Superior temporal gyrus (tissue), 1 donor: ENCODE results near the gene WDR90.
A peak's percentile ranks its signal among the peaks of the same experiment; 100 is the strongest.

Experiments
- DNase-seq: peaks from one replicate; pipeline ENCODE4 v3.0.0-alpha.2; 2016; ENCODE audit errors: extremely low spot score

WDR90 gene

GRCh38 chr16:638836-639235 lies 10.3 kb upstream of the WDR90 start:
- no peak for DNase-seq

DNA sequence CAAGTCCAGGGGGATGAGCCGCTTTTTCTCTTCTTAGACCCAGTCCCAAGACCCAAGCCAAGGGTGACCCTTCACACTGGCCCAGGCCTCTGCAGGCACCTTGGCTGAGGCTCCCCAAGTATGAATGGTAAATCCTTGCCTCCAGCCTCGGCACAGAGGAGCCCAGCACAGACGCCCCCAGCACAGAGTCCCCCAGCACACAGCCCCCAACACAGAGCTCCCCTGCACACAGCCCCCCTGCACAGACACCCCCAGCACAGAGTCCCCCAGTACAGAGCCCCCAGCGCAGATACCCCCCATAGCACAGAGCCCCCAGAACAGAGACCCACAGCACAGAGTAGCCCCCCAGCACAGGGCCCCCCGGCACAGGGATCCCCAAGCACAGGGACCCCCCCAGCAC lies 8.6 kb upstream of the WDR90 start:
- no peak for DNase-seq

DNA sequence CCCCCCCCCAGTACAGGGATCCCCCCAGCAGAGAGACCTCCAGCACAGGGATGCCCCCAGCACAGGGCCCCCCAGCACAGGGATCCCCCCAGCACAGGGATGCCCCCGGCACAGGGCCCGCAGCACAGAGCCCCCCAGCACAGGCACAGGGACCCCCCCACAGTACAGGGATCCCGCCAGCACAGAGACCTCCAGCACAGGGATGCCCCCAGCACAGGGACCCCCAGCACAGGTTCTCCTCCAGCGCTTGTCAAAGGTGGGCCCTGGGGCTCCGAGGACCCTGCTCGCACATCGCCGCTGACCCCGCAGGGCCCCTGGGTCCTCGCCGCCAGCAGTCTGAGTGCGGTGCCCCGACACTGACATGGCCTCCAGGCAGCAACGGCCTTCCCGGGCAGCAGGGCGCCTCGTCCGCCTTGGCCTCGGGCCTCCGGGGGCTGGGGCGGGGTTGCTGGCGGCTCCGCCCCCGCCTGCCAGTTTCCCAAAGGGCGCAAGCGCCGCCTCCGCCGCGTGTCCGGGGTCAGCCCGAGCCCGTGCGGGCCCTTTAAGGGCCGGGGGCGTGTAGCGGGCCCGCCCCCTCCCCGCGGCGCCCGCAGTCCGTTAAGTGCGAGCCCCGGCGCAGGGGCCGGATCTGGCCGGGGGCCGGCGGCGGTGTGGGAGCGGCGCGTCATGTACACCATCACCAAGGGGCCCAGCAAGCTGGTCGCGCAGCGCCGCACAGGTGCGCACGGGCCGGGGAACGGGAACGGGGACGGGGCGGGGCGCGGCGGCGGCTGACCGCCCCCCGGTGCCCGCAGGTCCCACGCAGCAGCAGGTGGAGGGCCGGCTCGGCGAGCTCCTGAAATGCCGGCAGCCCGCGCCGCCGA lies 7.6 kb upstream of the WDR90 start, which contains the start of gene MCRIP2:
TSS of gene MCRIP2 (plus strand) at position 503 of the 863 bp plus-strand sequence. CDS start at position 667, 164 bp downstream.
- peak; percentile 52 for DNase-seq

DNA sequence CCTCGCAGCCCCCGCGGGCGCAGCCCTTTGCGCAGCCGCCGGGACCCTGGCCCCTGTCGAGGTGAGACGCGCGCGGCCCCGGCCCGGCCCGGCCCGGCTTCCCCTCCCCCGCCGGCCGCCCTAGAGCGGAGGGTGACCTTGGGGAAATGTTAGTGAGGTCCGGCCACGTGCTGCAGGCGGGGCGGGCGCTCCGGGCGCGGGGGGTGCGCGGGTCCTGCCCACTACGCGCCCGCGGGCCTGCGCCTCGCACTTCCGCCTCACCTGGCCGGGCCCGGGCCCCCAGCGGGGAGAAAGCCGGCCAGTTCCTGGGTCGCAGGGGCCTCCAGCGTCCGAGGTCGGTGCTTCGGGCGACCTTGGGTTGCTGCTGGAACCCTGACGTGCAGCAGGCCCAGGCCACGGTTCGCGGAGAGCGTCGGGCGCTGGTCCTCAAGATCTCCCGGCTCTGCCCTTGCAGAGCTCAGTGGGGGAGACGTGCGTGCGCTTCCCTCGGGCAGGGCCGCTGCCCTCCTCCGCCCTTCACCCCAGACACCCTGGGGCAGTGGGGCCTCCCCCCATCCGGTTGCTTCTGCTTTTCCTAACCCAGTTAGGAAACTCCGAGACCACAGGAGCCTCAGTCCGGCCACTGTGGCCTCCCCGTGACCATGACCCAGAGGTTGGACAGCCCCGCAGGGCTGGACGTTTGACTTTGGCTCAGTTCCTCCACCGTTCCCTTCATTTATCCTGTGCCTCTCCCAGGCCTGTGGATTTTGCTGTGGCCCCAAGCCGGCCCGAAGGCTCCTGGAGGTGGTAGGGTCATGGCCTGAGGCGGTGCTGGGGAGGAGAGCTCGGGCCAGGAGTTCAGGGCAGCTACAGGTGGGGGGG lies 6.7 kb upstream of the WDR90 start:
- DNase-seq = peak; percentile 10

DNA sequence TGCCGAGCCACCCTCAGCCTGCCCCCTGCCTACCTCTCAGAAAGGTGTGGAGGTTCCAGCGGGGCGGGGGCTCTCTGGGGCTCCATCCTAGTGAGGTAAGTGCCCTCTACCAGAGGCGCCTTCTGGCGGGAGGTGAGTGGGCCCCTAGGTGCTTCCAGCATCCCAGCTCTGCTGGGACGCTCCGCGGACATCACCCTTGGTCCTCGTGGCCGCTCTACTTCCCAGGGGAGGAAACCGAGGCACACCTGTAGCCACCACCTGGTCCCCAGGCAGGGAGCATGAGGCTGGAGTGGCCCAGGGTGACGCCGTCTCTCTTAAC lies 6.2 kb upstream of the WDR90 start:
- no peak for DNase-seq

DNA sequence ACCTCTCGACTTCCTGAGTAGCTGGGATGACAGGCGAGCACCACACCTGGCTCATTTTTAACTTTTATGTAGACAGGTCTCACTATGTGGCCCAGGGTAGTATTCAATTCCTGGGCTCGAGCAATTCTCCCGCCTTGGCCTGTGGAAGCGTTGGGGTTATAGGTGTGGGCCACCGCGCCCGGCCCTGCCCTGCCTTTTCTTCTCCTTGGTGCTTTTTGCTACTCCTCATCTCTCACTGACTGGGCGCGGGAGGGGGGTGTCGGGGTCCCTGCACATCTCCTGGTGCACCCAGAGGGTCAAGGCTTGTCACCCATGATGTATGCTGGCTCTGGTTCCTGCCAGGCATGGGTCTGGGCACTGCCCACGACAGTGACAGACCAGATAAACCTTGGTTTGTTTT lies 4.6 kb upstream of the WDR90 start:
- DNase-seq = no peak

GRCh38 chr16:645852-646678 lies 3.1 kb upstream of the WDR90 start:
- DNase-seq = no peak

DNA sequence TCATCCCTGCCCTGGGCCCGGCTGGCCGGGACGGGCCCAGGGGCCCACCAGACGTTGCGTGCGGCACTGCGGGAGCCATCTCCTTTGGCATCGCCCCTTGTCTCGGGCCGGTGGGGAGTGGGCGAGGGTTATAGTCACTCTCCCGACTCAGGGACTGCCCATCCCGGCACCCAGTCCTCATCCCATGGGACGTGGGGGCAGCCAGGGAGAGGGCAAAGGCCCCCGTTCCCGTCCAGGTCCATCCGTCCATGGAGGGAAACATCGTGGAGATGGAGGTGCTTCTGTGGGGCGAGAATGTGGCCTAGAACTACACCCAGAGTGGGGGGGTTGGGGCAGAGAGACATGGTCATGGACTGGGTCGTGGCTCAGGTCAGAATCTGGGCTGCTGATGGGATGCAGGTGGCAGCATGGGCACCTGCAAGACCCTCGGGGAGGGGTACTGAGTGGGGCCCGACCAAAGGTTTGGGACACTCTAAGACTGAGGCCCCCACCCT lies 2.4 kb upstream of the WDR90 start:
- no peak for DNase-seq

DNA sequence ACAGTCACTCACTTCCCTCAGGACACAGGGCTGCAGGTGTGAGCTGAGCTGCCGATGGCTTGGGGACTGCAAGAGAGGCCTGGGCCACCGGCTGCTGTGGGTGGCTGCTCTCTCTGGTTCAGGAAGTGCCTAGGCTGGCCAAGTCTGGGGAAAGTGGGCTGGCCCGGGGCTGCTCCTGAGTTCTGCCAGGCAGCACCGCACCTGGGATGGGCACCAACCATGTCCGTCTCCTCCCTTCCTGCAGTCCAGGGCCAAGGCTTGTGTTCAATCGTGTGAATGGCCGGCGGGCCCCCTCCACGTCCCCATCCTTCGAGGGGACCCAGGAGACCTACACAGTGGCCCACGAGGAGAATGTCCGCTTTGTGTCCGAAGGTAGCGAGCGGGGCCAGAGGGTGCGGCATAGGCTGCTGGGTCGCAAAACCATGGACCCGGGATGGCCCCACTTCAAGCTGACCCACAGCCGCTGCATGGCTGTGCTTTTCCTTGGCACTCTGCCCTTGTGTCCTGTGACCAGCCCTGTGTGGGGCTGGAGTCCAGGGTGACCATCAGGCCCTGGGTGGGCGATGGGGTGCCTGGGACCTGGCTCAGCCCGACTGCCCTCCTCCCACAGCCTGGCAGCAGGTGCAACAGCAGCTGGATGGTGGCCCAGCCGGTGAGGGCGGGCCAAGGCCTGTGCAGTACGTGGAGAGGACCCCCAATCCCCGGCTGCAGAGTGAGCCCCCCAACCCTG lies 1.8 kb upstream of the WDR90 start:
- DNase-seq = no peak

GRCh38 chr16:648071-648780 lies 939 bp upstream of the WDR90 start:
- no peak for DNase-seq

DNA sequence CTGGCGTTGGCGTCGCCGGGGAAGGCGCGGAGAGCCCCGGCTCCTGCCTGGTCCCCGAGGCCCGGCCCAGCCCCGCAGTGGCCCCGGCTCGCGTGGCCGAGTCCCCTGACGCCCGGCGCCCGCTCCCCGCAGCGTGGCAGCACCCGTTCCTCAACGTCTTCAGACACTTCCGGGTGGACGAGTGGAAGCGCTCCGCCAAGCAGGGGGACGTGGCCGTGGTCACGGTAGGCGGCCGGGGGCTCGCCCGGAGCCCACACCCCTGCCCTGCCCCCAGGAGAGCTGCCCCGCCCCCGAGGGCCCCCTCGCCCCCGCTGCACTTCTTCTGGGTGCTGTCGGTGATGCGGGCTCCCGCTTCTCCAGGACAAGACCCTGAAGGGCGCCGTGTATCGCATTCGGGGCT lies 466 bp downstream of the WDR90 start:
- DNase-seq = no peak

GRCh38 chr16:651844-652243 lies 2.7 kb downstream of the WDR90 start:
- no peak for DNase-seq

DNA sequence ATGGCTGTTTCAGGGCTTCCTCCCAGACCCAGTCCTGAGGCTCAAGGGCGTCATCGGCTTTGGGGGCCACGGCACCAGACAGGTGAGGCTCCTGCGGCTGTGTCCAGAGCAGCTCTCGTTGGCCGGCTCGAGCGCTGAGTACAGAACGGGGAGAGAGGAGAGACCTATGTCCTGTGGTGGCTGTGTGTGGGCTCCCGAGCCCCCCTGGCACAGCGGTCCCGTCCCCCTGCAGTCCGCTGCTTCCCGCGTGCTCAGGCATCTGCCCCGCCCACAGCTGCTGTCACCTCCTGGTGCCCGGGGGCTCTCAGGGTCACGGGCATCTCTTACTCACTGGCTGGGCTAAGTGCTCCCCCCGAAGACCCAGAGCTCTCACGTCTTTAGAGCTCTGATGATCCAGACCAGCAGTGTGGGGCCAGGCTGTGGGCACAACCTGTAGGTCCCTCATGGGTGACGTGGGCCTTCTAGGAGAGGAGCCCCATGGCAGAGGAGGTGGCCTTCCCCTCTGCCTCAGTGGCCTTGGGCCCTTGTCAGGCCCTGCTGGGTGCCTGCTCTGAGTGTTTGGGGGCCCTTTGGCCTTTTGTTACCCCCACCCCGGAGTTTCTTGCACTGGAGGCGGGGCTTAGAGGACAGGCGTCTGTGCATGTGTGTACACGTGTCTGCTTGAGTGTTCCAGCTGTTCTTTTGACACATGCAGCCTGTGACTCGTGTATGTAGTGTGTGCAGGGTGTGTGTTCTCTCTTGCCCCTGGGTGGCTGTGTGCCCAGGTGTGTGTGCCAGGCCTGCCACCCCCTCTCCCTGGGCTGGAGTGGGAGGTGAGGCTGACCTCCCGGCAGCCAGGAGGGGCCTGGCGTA lies 3.5 kb downstream of the WDR90 start:
- DNase-seq = no peak

DNA sequence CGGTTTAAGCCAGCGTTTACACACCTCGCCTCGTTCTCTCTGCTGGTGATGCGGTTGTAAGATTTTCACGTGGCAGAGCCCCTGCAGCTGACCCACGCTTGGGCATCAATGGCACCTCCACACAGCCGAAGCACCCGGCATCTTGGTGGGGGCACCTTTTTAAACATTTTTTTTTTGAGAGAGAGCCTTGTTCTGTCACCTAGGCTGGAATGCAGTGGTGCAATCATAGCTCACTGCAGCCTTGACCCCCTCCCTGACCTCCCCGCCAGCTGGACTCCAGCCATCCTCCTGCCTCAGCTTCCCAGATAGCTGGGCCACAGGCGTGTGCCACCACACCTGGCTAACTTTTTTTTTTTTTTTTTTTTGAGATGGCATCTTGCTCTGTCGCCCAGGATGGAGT lies 4.9 kb downstream of the WDR90 start:
- DNase-seq = no peak

- no peak for DNase-seq
These were observed 8.3 kb downstream of the WDR90 start for GRCh38 chr16:657487-657886.

DNA sequence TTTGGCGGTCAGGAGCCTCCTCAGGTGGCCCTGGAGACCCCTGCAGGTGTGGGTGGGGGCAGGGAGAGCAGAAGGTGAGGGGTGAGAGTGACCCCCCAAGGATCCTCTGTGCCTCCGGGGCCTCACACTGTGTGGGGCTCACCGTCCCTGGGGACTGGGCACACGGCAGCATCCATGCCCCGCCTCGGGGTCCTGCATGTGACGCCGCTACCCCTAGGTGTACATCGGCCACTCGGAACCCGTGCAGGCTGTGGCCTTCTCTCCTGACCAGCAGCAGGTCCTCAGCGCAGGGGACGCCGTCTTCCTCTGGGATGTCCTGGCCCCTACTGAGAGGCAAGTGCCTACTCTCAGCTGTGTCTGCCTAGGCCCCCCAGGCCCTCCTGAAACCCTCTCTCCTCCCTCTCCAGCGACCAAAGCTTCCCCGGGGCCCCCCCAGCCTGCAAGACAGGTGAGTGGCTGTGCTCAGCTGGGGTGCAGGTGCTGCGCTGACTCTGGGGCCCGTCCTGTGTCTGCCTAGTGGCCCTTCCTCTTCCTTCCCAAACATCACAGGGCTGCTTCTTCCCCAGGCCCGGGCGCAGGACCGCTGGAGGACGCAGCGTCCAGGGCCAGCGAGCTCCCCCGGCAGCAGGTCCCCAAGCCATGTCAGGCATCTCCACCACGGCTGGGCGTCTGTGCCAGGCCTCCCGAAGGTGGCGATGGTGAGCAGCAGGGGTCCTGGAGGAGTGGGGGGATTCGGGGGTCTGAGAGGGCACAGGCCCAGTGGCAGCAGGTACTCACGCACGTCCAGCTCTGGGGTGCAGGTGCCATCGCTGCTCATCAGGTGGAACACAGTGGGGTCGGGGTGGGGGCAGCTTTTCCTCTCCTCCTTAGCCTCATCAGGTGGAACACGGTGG lies 9.8 kb downstream of the WDR90 start:
- DNase-seq = no peak

GRCh38 chr16:659618-660017 lies 10.5 kb downstream of the WDR90 start:
- DNase-seq = no peak

DNA sequence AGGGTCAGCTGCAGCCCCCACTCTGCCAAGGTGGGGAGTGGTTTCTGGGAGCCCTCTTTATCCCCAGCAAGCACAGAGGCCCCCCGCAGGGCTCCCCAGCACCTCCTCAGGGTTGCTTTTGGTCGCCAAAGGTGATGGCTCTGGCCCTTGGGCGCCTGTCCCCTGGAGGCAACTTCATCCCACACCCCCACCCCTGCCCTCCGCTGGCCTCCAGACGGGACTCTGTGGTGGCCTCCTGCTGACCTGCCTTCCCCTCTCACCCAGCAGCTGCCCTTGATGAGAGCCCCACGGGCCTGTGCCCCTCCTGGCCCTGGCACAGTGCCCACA lies 10.9 kb downstream of the WDR90 start:
- no peak for DNase-seq
